Measurements from ENCODE around the gene OSGIN1. TPM values are rescaled to one million over a fixed set of nuclear protein-coding genes. Genes with fewer than 3 reads are reported as not detected.

Gene OSGIN1
- polyA plus RNA-seq, 3 donors from 2014 or later, result 0.11 to 0.59 TPM; not detected in 1

DNA sequence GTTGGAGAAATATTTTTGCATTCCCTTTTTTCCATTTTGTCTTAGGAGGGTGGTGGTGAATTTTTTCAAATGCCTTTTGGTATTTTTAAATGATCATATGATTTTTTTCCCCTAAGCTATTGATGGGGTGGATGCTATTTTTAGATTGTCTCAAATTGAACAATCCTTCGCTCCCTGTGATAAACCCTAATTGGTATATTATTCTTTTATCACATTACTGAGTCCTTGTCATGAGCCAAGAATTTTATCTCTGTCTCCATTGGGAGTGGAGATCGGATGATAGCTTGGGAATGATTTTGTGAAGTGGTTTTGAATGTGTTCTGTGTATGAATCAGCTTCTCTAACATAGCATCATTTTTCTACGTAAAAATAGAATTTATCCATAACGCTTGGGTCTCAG, 30.5 kb downstream of the OSGIN1 start:
- no peak overlapping the region for H3K4me3 Mint-ChIP-seq
- no peaks in the 10 kb centered on the region for H3K4me1 Mint-ChIP-seq
- H3K9me3 Mint-ChIP-seq, result no peaks in the 10 kb centered on the region
- no peak for DNase-seq
- no peaks in the 10 kb centered on the region for H3K36me3 Mint-ChIP-seq
- H3K27me3 Mint-ChIP-seq (ENCODE audit: low read depth in 3 of 3), result peaks cover 0 to 2% (median 2%) of the 10 kb centered on the region in 3 donors
- H3K27ac Mint-ChIP-seq, result no peak overlapping the region

DNA sequence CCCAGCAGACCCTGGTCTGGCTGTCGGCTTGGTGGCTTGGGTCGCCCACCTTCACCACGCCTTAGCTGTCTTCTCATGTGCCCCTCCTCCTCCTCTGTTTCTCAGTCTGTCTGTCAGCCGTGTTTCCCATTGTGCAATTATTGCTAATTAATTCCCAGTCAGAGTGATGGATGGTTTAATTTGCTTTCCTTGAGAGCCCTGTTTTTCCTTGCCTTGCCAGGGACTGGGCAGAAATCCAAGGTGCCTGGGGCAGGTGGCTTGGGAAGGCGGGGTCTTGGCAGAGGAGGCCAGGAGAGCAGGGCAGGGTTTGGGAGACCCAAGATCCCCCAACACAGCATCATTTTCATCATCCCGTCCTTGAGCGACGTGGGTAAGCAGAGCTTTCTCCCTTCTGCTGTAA, 36.3 kb downstream of the OSGIN1 start:
- no peaks in the 10 kb centered on the region for H3K9me3 Mint-ChIP-seq
- H3K36me3 Mint-ChIP-seq, result no peaks in the 10 kb centered on the region
- peaks cover 0 to 8% (median 6%) of the 10 kb centered on the region in 3 donors for H3K27me3 Mint-ChIP-seq (ENCODE audit: low read depth in 3 of 3)
- H3K4me1 Mint-ChIP-seq, result no peaks in the 10 kb centered on the region
- no peak overlapping the region for H3K27ac Mint-ChIP-seq
- DNase-seq, result no peak
- no peak overlapping the region for H3K4me3 Mint-ChIP-seq

DNA sequence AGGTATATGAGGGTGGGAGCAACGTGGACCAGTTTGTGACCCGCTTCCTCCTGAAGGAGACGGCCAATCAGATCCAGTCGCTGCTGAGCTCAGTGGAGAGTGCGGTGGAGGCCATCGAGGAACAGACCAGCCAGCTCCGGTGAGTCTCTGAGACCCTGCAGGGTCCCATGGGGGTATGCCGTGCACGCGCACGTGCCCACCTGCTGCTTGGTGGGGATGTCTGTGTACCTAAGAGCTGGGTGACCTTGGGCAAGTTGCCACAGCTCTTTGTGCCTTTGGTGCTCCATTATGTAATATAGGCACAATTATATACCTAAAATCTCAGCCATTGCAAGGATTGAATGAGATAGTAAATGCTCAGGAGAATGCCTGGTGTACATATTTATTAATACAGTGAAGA, 37.5 kb downstream of the OSGIN1 start:
- Mint-ChIP-seq H3K9me3 (no peaks in the 10 kb centered on the region), H3K27ac (no peak overlapping the region), H3K36me3 (no peaks in the 10 kb centered on the region), H3K4me3 (no peak overlapping the region), H3K4me1 (no peaks in the 10 kb centered on the region), H3K27me3 (ENCODE audit: low read depth in 3 of 3) (peaks cover 1 to 8% (median 6%) of the 10 kb centered on the region in 3 donors)
- DNase-seq, result no peak

DNA sequence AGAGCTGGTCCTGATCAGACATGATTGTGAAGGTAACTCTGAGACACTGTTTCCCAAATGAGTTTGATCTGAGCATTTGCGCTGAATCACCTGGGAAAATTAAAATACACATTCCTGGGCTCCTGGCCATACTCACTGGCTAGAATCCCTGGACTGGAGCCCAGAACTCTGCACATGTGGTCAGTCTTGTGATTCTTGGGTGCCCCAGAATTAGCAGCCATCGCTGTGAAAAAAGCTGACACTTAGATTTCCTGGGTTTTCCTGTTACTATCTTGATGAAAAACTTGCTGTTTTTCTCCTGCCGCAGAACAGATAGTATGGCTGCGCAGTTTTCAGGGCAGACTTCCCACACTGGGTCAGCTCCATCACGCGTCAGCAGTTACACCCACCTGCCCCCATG, 39.6 kb downstream of the OSGIN1 start:
- Mint-ChIP-seq H3K9me3 (no peaks in the 10 kb centered on the region), H3K36me3 (no peaks in the 10 kb centered on the region), H3K4me1 (no peaks in the 10 kb centered on the region), H3K4me3 (no peak overlapping the region), H3K27me3 (ENCODE audit: low read depth in 3 of 3) (peaks cover 6 to 8% (median 8%) of the 10 kb centered on the region in 3 donors), H3K27ac (no peak overlapping the region)
- DNase-seq, result no peak

DNA sequence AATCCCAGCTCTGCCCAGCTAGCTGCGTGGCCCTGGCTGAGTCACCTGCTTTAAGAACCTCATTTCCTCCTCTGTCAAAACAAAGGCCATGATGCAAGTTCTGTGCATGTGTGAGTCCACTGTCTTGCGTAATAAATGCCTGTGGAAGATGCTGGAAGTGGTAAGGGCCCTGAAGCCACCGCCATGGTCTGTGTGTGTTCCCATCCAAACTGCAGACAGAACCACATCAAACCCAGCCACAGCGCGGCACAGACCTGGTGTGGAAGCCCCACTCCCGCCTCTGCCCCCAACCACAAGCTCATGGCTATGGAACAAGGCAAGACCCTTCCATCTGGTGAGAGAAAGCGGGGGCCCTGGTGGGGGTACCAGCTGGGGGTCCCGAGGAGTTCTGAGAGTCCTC, 41.0 kb downstream of the OSGIN1 start:
- Mint-ChIP-seq H3K4me1 (no peaks in the 10 kb centered on the region), H3K27me3 (ENCODE audit: low read depth in 3 of 3) (peaks cover 6 to 8% (median 8%) of the 10 kb centered on the region in 3 donors), H3K36me3 (no peaks in the 10 kb centered on the region), H3K9me3 (no peaks in the 10 kb centered on the region), H3K4me3 (no peak overlapping the region), H3K27ac (no peak overlapping the region)
- no peak for DNase-seq

DNA sequence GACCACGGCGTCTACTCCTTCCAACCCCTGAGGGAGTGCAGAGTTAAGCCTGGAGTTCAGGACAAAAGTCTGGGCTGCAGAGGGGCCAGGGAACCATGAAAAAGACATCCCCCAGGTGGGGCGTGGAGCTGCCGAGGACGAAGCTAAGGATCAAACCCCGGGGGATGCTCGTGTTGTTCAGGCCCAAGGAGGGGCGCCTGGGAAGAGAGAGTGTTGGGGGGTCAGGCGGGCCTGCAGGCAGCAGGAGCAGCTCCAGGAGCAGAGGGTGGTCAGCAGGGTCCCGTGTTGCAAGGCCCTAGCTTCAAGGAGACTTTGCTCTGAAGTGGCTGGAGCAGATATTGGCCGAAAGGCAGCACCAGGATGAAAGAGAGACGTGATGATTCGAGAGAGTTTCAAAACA, 41.7 kb downstream of the OSGIN1 start:
- no peaks in the 10 kb centered on the region for H3K36me3 Mint-ChIP-seq
- H3K4me1 Mint-ChIP-seq, result no peaks in the 10 kb centered on the region
- H3K9me3 Mint-ChIP-seq, result no peaks in the 10 kb centered on the region
- peaks cover 6 to 8% (median 6%) of the 10 kb centered on the region in 3 donors for H3K27me3 Mint-ChIP-seq (ENCODE audit: low read depth in 3 of 3)
- no peak overlapping the region for H3K4me3 Mint-ChIP-seq
- no peak for DNase-seq
- no peak overlapping the region for H3K27ac Mint-ChIP-seq

DNA sequence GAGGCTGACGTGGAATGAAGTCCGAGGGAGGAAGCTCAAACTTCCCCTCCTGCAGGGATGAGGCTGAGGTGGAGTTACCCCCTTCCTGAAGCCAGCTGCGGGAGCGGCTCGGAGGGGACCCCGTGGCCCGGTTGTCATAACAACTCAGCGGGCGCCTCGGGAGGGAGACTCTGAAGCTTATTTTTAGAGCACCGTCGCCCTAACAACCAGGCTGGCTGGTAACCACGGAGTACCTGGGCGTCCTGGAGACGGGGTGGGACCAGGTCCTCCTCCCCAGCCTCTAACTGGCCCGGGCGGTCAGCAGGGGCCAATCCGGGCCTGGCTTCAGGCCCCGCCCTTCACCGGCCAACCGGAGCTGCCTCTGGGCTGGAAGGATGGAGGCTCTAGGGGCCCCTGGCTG, 42.7 kb downstream of the OSGIN1 start:
- H3K4me3 Mint-ChIP-seq, result no peak overlapping the region
- no peak overlapping the region for H3K27ac Mint-ChIP-seq
- no peaks in the 10 kb centered on the region for H3K36me3 Mint-ChIP-seq
- H3K27me3 Mint-ChIP-seq (ENCODE audit: low read depth in 3 of 3), result peaks cover 2 to 6% (median 5%) of the 10 kb centered on the region in 3 donors
- H3K9me3 Mint-ChIP-seq, result no peaks in the 10 kb centered on the region
- no peaks in the 10 kb centered on the region for H3K4me1 Mint-ChIP-seq
- DNase-seq, result no peak

DNA sequence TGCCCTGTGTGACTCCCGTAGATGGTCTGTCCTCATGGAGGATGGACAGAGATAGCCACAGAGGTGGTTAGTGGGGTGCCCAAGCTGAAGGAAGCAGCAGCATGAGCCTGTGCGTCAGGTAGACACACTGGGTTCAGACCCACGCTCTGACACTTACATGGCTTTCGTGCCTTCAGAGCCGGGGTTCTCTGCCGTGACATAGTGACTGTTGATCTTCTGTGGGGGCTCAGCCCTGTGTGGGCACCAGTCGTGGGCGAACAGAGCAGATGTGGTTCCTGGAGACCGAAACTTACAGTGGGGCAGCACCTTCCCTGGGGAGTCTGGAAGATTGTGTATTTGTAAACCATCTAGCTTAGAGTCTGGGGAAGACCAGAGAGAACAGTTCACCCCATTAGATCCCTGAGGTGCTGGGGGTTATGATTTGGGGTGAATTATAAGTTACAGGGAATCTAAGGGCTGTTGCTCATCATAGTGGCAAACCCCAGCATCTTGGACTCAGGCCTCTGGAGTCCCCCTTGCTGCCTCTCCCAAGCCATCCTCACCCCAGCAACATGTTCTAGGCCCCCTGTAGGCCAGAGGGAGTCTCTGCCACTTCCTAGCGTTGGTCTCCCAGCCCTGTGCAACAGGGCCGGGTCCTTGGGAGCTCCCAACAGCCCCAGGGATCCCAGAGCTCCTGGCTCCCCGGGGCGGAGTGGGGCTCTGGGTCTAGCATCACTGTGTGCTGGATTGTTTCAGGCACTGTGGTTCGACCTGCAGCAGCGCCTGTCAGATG, 43.6 kb downstream of the OSGIN1 start:
- Mint-ChIP-seq H3K9me3 (no peaks in the 10 kb centered on the region), H3K4me3 (no peak overlapping the region), H3K27me3 (ENCODE audit: low read depth in 3 of 3) (peaks cover 2 to 6% (median 5%) of the 10 kb centered on the region in 3 donors), H3K4me1 (no peaks in the 10 kb centered on the region), H3K36me3 (no peaks in the 10 kb centered on the region), H3K27ac (no peak overlapping the region)
- no peak for DNase-seq

DNA sequence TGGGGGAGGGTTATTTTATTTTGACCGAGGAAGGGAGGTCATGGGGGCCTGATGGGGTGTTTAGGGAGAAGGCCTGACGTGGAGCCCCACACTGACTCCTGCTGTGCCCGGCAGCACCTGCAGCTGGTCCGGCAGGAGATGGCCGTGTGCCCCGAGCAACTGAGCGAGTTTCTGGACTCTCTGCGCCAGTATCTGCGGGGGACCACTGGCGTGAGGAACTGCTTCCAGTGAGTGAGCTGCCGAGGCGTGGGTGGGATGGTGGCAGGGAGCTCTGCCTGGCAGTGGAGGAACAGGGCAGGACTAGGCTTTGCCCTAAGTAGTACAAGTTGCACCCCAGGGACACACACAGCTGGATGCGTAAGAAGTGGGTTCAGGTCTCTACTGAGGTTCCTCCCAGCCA, 45.1 kb downstream of the OSGIN1 start:
- Mint-ChIP-seq H3K27me3 (ENCODE audit: low read depth in 3 of 3) (peaks cover 2 to 7% (median 6%) of the 10 kb centered on the region in 3 donors), H3K4me1 (no peaks in the 10 kb centered on the region), H3K4me3 (no peak overlapping the region), H3K27ac (no peak overlapping the region), H3K36me3 (no peaks in the 10 kb centered on the region), H3K9me3 (no peaks in the 10 kb centered on the region)
- no peak for DNase-seq

DNA sequence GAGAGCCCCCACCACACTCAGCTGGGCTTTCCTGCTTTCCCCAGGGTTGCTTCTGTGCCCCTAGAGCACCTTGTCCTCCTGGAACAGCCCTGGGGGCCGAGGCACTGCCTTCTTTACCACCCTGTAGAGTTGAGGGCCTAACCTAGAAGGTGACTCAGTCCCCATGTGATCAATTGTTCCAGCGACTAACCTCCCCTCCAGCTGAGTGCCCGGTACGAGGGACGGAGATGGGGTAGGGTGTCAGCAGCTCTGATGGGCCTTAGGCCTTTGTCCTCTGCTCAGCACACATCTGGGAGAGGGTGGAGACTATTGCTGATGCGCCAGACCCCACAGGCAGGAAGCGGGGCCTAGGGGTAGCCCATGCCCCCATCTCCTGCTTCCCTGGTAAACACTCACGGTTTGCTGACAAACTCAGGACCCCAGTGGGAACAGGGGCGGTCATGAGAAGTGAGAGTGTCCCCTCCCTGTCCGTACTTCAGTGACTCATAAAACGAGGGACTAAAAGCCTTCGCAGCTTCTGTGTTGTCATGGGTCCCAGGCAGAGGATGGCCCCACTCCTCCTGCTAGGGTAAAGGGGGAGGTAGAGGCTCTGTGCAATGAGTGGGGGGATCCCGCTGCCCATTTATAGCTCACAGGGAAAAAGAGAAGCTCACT, 48.1 kb downstream of the OSGIN1 start:
- Mint-ChIP-seq H3K9me3 (no peaks in the 10 kb centered on the region), H3K4me3 (no peak overlapping the region), H3K36me3 (no peaks in the 10 kb centered on the region), H3K27ac (no peak overlapping the region), H3K27me3 (ENCODE audit: low read depth in 3 of 3) (peaks cover 0 to 2% (median 2%) of the 10 kb centered on the region in 3 donors), H3K4me1 (no peaks in the 10 kb centered on the region)
- DNase-seq, result no peak

DNA sequence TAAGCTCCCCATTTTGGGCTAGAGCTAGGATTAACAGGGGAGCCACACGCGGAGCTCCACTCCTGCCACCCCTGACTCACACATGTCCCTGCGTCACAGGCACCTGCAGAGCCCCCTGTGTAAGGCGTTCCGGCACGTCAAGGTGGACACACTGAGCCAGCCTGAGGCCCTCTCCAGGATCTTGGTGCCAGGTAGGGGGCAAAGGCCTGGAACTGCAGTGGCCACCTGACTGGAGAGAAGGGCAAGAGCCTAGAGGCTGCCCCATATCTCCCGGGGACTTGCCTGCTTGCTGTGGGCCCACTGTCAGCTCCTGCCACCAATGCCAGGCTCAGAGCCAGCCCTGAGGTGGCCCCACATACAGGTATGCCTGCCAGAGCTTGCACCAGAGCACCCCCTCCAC, 48.7 kb downstream of the OSGIN1 start:
- H3K4me3 Mint-ChIP-seq, result no peak overlapping the region
- no peaks in the 10 kb centered on the region for H3K9me3 Mint-ChIP-seq
- H3K27ac Mint-ChIP-seq, result no peak overlapping the region
- no peaks in the 10 kb centered on the region for H3K36me3 Mint-ChIP-seq
- no peaks in the 10 kb centered on the region for H3K4me1 Mint-ChIP-seq
- DNase-seq, result no peak
- H3K27me3 Mint-ChIP-seq (ENCODE audit: low read depth in 3 of 3), result peaks cover 0 to 3% (median 2%) of the 10 kb centered on the region in 3 donors

DNA sequence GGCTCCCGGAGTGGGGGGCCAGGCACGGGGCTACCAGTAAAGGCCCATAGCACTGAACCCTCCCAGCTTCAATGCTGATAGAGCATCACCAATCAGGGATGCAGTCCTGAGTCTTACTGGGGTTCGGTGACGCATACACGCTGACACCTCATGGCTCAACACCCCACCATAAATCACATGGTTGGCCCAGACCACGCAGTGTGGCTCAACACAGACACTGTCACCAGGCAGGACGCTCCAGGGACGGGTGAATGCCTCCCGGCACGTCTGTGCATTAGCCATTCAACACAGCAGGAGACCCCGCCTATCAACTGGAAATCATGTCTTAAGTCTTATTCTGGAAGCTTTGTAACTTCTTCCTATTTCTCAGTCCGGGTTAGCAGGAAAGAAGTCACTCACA, 50.0 kb downstream of the OSGIN1 start:
- no peaks in the 10 kb centered on the region for H3K9me3 Mint-ChIP-seq
- H3K27ac Mint-ChIP-seq, result no peak overlapping the region
- H3K4me3 Mint-ChIP-seq, result no peak overlapping the region
- no peak for DNase-seq
- no peaks in the 10 kb centered on the region for H3K36me3 Mint-ChIP-seq
- peaks cover 0 to 3% (median 2%) of the 10 kb centered on the region in 3 donors for H3K27me3 Mint-ChIP-seq (ENCODE audit: low read depth in 3 of 3)
- no peaks in the 10 kb centered on the region for H3K4me1 Mint-ChIP-seq

DNA sequence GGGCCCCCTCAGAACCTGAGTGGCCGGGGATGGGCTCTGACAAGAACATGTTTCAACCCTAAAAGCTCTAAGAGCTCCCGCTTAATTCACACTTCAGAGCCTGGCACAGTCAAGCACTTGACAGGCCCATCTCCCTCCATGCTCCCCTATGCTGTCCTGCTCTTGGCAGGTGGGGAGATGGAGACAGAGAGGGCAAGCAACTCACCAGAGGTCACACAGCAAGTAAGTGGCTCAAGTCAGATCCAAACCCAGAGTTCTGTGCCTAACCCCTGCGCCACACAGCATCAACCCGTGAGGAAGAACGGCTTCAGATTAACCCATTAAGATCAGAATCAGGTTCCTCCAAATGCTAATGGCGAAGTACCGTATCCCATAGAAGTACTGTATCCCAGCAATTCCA, 51.4 kb downstream of the OSGIN1 start:
- Mint-ChIP-seq H3K9me3 (no peaks in the 10 kb centered on the region), H3K4me1 (no peaks in the 10 kb centered on the region), H3K27me3 (ENCODE audit: low read depth in 3 of 3) (peaks cover 0 to 3% (median 2%) of the 10 kb centered on the region in 3 donors), H3K36me3 (no peaks in the 10 kb centered on the region), H3K4me3 (no peak overlapping the region), H3K27ac (no peak overlapping the region)
- no peak for DNase-seq

DNA sequence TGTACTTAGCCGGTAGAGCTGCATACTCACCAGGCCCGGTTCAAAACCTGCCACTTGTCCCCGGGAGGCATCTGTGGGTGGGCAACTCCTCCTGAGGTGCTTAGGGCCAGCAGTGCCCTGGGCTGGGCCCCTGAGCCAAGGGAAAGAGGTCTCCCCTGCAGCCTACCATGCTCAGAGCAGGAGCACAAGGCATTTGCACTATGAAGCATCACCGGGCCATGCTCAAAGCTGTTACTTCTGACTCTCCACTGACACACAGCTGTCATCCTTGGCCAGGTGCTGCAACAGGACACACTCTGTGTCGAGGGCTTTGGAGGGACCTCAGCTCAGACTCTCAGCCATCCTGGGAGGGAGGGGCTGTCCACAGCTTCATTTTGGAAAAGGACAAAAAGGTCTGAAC, 52.4 kb downstream of the OSGIN1 start:
- no peak for DNase-seq
- H3K9me3 Mint-ChIP-seq, result no peaks in the 10 kb centered on the region
- H3K4me1 Mint-ChIP-seq, result no peaks in the 10 kb centered on the region
- no peaks in the 10 kb centered on the region for H3K36me3 Mint-ChIP-seq
- H3K4me3 Mint-ChIP-seq, result no peak overlapping the region
- no peak overlapping the region for H3K27ac Mint-ChIP-seq
- H3K27me3 Mint-ChIP-seq (ENCODE audit: low read depth in 3 of 3), result peaks cover 0 to 3% (median 2%) of the 10 kb centered on the region in 3 donors

DNA sequence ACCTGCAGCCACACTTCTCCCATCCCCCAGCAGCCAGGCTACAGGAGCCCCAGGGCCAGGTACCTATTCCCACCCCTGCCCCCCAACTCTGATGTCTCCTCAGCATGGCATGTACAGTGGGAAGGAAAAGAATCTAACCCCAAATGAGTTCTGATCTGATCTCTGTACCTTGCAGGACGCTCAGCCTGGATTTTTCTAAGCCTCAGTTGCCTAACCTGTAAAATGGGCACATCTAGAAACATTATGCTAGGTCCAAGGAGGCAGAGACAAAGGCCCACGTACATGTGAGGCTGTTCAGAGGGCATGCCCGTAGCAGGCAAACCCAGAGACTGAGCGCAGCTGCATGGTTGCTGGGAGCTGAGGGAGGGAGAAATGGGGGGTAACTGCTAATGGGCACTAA, 54.5 kb downstream of the OSGIN1 start:
- Mint-ChIP-seq H3K9me3 (no peaks in the 10 kb centered on the region), H3K4me1 (no peaks in the 10 kb centered on the region), H3K4me3 (no peak overlapping the region), H3K27me3 (ENCODE audit: low read depth in 3 of 3) (peaks cover 0 to 3% (median 2%) of the 10 kb centered on the region in 3 donors), H3K27ac (no peak overlapping the region), H3K36me3 (no peaks in the 10 kb centered on the region)
- no peak for DNase-seq
